ENCODE measurements around the gene PTGES3L. TPM values are rescaled to one million over a fixed set of nuclear protein-coding genes. Genes with fewer than 3 reads are reported as not detected.

The PTGES3L gene
- total and polyA plus RNA-seq, 2 experiments from 2014 or later = 2.3 to 2.5 TPM

GRCh38 chr17:42971589-42971988 is 8.3 kb downstream of the PTGES3L start (continued):
- TF ChIP-seq STAT1 (IDR thresholded peaks at IDR 0.05; ENCODE audit: unreplicated experiment) (no peak), EZH2 (IDR thresholded peaks at IDR 0.05; ENCODE audit: low read depth, unreplicated experiment) (no peak), POLR2AphosphoS5 (IDR thresholded peaks at IDR 0.05; ENCODE audit: low read depth) (no peak)

- peaks cover 13% of the 10 kb centered on the region; the same call in 2 of the 3 replicates for H3K9me3 Mint-ChIP-seq
- peaks cover 7% of the 10 kb centered on the region for H3K27me3 Mint-ChIP-seq (ENCODE audit: insufficient read depth, low read depth, poor library complexity)
- H3K27me3 ChIP-seq (ENCODE audit: insufficient read depth) = no peaks in the 10 kb centered on the region
- H3K4me3 Mint-ChIP-seq = no peak overlapping the region
- no peaks in the 10 kb centered on the region for H4K20me1 ChIP-seq (replicated peaks; ENCODE audit: insufficient read depth)
- no peaks in the 10 kb centered on the region for H3K36me3 ChIP-seq (ENCODE audit: insufficient read depth)
- TF ChIP-seq ETS1 (IDR thresholded peaks at IDR 0.05) (no peak), NANOG (IDR thresholded peaks at IDR 0.05; ENCODE audit: borderline replicate concordance) (no peak), CREB1 (CRISPR knock-in tag; IDR thresholded peaks at IDR 0.05; ENCODE audit: low read depth) (no peak), REST (IDR thresholded peaks at IDR 0.05; ENCODE audit: unreplicated experiment) (no peak), ZNF331 (CRISPR knock-in tag; IDR thresholded peaks at IDR 0.05; ENCODE audit: low read depth) (no peak), POLR2AphosphoS5 (IDR thresholded peaks at IDR 0.05; ENCODE audit: low read depth) (no peak), ZNF462 (CRISPR knock-in tag; IDR thresholded peaks at IDR 0.05) (no peak), EZH2 (IDR thresholded peaks at IDR 0.05; ENCODE audit: low read depth, unreplicated experiment) (no peak), STAT1 (IDR thresholded peaks at IDR 0.05; ENCODE audit: unreplicated experiment) (no peak), JUNB (IDR thresholded peaks at IDR 0.05; ENCODE audit: unreplicated experiment) (no peak)
- TF ChIP-seq, protein P1, sequence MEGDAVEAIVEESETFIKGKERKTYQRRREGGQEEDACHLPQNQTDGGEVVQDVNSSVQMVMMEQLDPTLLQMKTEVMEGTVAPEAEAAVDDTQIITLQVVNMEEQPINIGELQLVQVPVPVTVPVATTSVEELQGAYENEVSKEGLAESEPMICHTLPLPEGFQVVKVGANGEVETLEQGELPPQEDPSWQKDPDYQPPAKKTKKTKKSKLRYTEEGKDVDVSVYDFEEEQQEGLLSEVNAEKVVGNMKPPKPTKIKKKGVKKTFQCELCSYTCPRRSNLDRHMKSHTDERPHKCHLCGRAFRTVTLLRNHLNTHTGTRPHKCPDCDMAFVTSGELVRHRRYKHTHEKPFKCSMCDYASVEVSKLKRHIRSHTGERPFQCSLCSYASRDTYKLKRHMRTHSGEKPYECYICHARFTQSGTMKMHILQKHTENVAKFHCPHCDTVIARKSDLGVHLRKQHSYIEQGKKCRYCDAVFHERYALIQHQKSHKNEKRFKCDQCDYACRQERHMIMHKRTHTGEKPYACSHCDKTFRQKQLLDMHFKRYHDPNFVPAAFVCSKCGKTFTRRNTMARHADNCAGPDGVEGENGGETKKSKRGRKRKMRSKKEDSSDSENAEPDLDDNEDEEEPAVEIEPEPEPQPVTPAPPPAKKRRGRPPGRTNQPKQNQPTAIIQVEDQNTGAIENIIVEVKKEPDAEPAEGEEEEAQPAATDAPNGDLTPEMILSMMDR (conservative IDR thresholded peaks at IDR 0.05; ENCODE audit: low read depth in 2 of 2) = no peak
- DNase-seq (ENCODE audit: low spot score) (no peak), ATAC-seq (no peak)
- H3K79me2 ChIP-seq (replicated peaks; ENCODE audit: insufficient read depth) = no peaks in the 10 kb centered on the region
- peak overlapping the region; percentile 74 for H3K27ac ChIP-seq (ENCODE audit: low read depth)
- H3K36me3 Mint-ChIP-seq (ENCODE audit: low read depth) = peaks cover 5% of the 10 kb centered on the region; the same call in 2 of the 3 replicates
- H3K4me1 Mint-ChIP-seq = no peaks in the 10 kb centered on the region; the same call in 2 of the 3 replicates
- H3K4me1 ChIP-seq (ENCODE audit: insufficient read depth) = no peaks in the 10 kb centered on the region
- no peak overlapping the region for H3K4me3 ChIP-seq
- H3K4me2 ChIP-seq = no peak overlapping the region
- no peak overlapping the region for H3K27ac Mint-ChIP-seq
- H2AFZ ChIP-seq = no peak overlapping the region
- no peaks in the 10 kb centered on the region; the same call in 1 of the 2 replicates for H3K9me2 ChIP-seq (ENCODE audit: insufficient read depth)
- 0 out of 2 replicates have a peak, but pooled peaks cover 3% of the 10 kb centered on the region for H3F3A ChIP-seq (replicated peaks; ENCODE audit: low read depth)
Measured at GRCh38 chr17:42969001-42969581, 10.8 kb downstream of the PTGES3L start.
